H1 (cell line): ENCODE measurements around the gene ZNF595. TPM values are rescaled to one million over a fixed set of nuclear protein-coding genes. Genes with fewer than 3 reads are reported as not detected.

Experiments
- CTCF ChIA-PET: fragments of 300-600 bp; sonication (Branson Sonifier 250); formaldehyde crosslinking; loops from one replicate; lab custom pipeline; 2021; ENCODE audit not compliant: partially characterized antibody; lab: Charles Lee
- POLR2A ChIA-PET: fragments of 300-600 bp; sonication (Branson Sonifier 250); formaldehyde crosslinking; loops from one replicate; lab custom pipeline; 2021; ENCODE audit warnings: inconsistent platforms; ENCODE audit not compliant: partially characterized antibody; lab: Charles Lee
- DNase-seq, 2 experiments: peaks; one replicate each; pipeline versions ENCODE4 v3.0.0 to v3.0.0-alpha.2; 2010 to 2022; ENCODE audit warnings: low spot score in 2 of 2, low read depth in 1 of 2, mixed read lengths in 1 of 2
- FAIRE-seq: peaks from 2 replicates; lab custom pipeline; 2011; peaks lifted over from hg19 to GRCh38; lab: Jason Lieb, UNC
- H2AFZ ChIP-seq: 2 replicates; pipeline ENCODE4 v1.8.1; 2012; ENCODE audit warnings: low read length, inconsistent platforms
- H2AK5ac ChIP-seq: 2 replicates; pipeline ENCODE4 v1.6.1; 2013; ENCODE audit warnings: low read depth, low read length
- H2BK120ac ChIP-seq: replicated peaks from 2 replicates; pipeline ENCODE3; 2013; ENCODE audit warnings: low read depth, low read length, inconsistent platforms
- H2BK12ac ChIP-seq: 2 replicates; pipeline ENCODE4 v1.6.1; 2013; ENCODE audit warnings: low read depth, low read length
- H2BK15ac ChIP-seq: 2 replicates; pipeline ENCODE4 v1.6.1; 2013; ENCODE audit warnings: low read length
- H2BK20ac ChIP-seq: 2 replicates; pipeline ENCODE4 v1.6.1; 2013; ENCODE audit warnings: low read length
- H2BK5ac ChIP-seq: 2 replicates; pipeline ENCODE4 v1.6.1; 2013; ENCODE audit warnings: low read depth, low read length
- H3K14ac ChIP-seq: 2 replicates; pipeline ENCODE4 v1.6.1; 2013; ENCODE audit warnings: inconsistent platforms; ENCODE audit not compliant: insufficient read length
- H3K18ac ChIP-seq: 2 replicates; pipeline ENCODE4 v1.6.1; 2013; ENCODE audit warnings: low read length; ENCODE audit errors: extremely low read depth
- H3K23ac ChIP-seq: 2 replicates; pipeline ENCODE4 v1.6.1; 2013; ENCODE audit warnings: inconsistent platforms; ENCODE audit not compliant: insufficient read length
- H3K23me2 ChIP-seq: 2 replicates; pipeline ENCODE4 v1.6.1; 2013; ENCODE audit warnings: low read depth, low read length
- H3K27ac ChIP-seq: 2 replicates; pipeline ENCODE4 v1.6.1; 2011; ENCODE audit warnings: low read depth, low read length, inconsistent platforms
- H3K27me3 ChIP-seq, 4 experiments: replicated peaks in 1 of 4; 1 replicate in 1 of 4; 2 replicates in 3 of 4; pipeline versions ENCODE4 v1.6.1 to v1.8.1; 2011 to 2013; ENCODE audit warnings: low read length in 3 of 4, mild to moderate bottlenecking in 3 of 4, inconsistent platforms in 2 of 4, mixed read lengths in 2 of 4, moderate library complexity in 1 of 4; ENCODE audit not compliant: control insufficient read depth in 3 of 4, insufficient read depth in 3 of 4; ENCODE audit errors: extremely low read depth in 1 of 4
- H3K36me3 ChIP-seq, 4 experiments: 2 replicates each; pipeline versions ENCODE4 v1.6.1 to v1.8.1; 2011 to 2013; ENCODE audit warnings: mild to moderate bottlenecking in 4 of 4, low read length in 3 of 4, moderate library complexity in 2 of 4, control low read depth in 1 of 4, inconsistent platforms in 1 of 4; ENCODE audit not compliant: insufficient read depth in 4 of 4, control insufficient read depth in 2 of 4
- H3K4ac ChIP-seq: replicated peaks from 2 replicates; pipeline ENCODE3; 2013; ENCODE audit warnings: low read length, low read depth, mixed read lengths, inconsistent platforms; ENCODE audit not compliant: insufficient read length
- H3K4me1 ChIP-seq, 4 experiments: replicated peaks in 1 of 4; 1 replicate in 1 of 4; 2 replicates in 3 of 4; pipeline versions ENCODE4 v1.6.1 to v1.8.1; 2011 to 2013; ENCODE audit warnings: low read length in 3 of 4, inconsistent platforms in 2 of 4, mixed read lengths in 1 of 4; ENCODE audit not compliant: insufficient read depth in 4 of 4, control insufficient read depth in 3 of 4
- H3K4me2 ChIP-seq, 2 experiments: 2 replicates each; pipeline versions ENCODE4 v1.6.1 to v1.8.1; 2011 to 2013; ENCODE audit warnings: low read depth in 2 of 2, low read length in 2 of 2, control low read depth in 1 of 2, inconsistent platforms in 1 of 2, mild to moderate bottlenecking in 1 of 2; ENCODE audit not compliant: insufficient read depth in 1 of 2
- H3K4me3 ChIP-seq, 4 experiments: fragments of 200-600, 300-600 bp in 1 of 4; sonication (generic), shearing (Covaris generic), sonication (Bioruptor Twin) in 1 of 4; 2 replicates each; pipeline versions ENCODE4 v1.5.1 to v1.8.1; 2011 to 2016; ENCODE audit warnings: low read length in 4 of 4, low read depth in 3 of 4, control low read depth in 2 of 4, inconsistent platforms in 2 of 4, mild to moderate bottlenecking in 2 of 4, mixed read lengths in 1 of 4, moderate library complexity in 1 of 4; ENCODE audit not compliant: insufficient read depth in 2 of 4; ENCODE audit errors: extremely low read depth in 1 of 4
- H3K56ac ChIP-seq: replicated peaks from 2 replicates; pipeline ENCODE3; 2013; ENCODE audit warnings: low read depth, mild to moderate bottlenecking, mixed read lengths, low read length, inconsistent platforms; ENCODE audit not compliant: insufficient read length
- H3K79me1 ChIP-seq: 2 replicates; pipeline ENCODE4 v1.6.1; 2013; ENCODE audit warnings: low read depth, low read length, control low read depth
- H3K79me2 ChIP-seq, 2 experiments: 2 replicates each; pipeline versions ENCODE4 v1.6.1 to v1.8.1; 2012 to 2013; ENCODE audit warnings: low read length in 2 of 2, mild to moderate bottlenecking in 2 of 2, inconsistent platforms in 1 of 2; ENCODE audit not compliant: insufficient read depth in 2 of 2, control insufficient read depth in 1 of 2
- H3K9ac ChIP-seq, 4 experiments: replicated peaks in 1 of 4; 1 replicate in 1 of 4; 2 replicates in 3 of 4; pipeline versions ENCODE4 v1.6.1 to v1.8.1; 2011 to 2013; ENCODE audit warnings: low read depth in 3 of 4, low read length in 3 of 4, control low read depth in 2 of 4, mild to moderate bottlenecking in 2 of 4, moderate library complexity in 2 of 4, inconsistent platforms in 1 of 4; ENCODE audit errors: extremely low read depth in 1 of 4
- H3K9me3 ChIP-seq, 2 experiments: 2 replicates each; pipeline versions ENCODE4 v1.6.1 to v1.8.1; 2012 to 2013; ENCODE audit warnings: mild to moderate bottlenecking in 2 of 2, moderate library complexity in 2 of 2, control low read depth in 1 of 2, inconsistent platforms in 1 of 2, low read depth in 1 of 2, low read length in 1 of 2, mixed read lengths in 1 of 2; ENCODE audit not compliant: insufficient read depth in 2 of 2
- H4K20me1 ChIP-seq, 2 experiments: replicated peaks in 1 of 2; 2 replicates each; pipeline versions ENCODE3 to v1.8.1; 2011 to 2013; ENCODE audit warnings: inconsistent platforms in 2 of 2, low read length in 2 of 2, mild to moderate bottlenecking in 1 of 2; ENCODE audit not compliant: insufficient read depth in 2 of 2, control insufficient read depth in 1 of 2
- H4K5ac ChIP-seq: 2 replicates; pipeline ENCODE4 v1.6.1; 2013; ENCODE audit warnings: low read length, low read depth, mixed read lengths, inconsistent platforms; ENCODE audit not compliant: insufficient read length
- H4K8ac ChIP-seq: 2 replicates; pipeline ENCODE4 v1.8.0; 2013; ENCODE audit warnings: mild to moderate bottlenecking, moderate library complexity, low read length, inconsistent platforms; ENCODE audit not compliant: insufficient read depth; ENCODE audit errors: extremely low read depth
- H4K91ac ChIP-seq: replicated peaks from 2 replicates; pipeline ENCODE3; 2013; ENCODE audit warnings: low read length, mixed read lengths, inconsistent platforms; ENCODE audit not compliant: insufficient read length
- CBX5 ChIP-seq: fragments of 300-800, 300-1000 bp; sonication (generic); IDR thresholded peaks from 2 replicates; pipeline ENCODE4 v1.7.1; 2016; ENCODE audit warnings: antibody characterized with exemption, low read length, low read depth
- CTCF ChIP-seq, 3 experiments: IDR thresholded peaks; 1 replicate in 2 of 3; 2 replicates in 1 of 3; pipeline versions ENCODE4 v1.5.1 to v1.6.1; 2011; ENCODE audit warnings: low read length in 3 of 3, mild to moderate bottlenecking in 3 of 3, inconsistent platforms in 2 of 3, low read depth in 1 of 3, moderate library complexity in 1 of 3; ENCODE audit not compliant: insufficient read depth in 1 of 3; ENCODE audit errors: control extremely low read depth in 1 of 3
- E2F6 ChIP-seq: IDR thresholded peaks from 2 replicates; pipeline ENCODE4 v1.6.1; 2012; ENCODE audit warnings: inconsistent platforms
- HDAC6 ChIP-seq: IDR thresholded peaks from one replicate; pipeline ENCODE4 v1.7.1; 2012; ENCODE audit warnings: low read depth, mild to moderate bottlenecking, inconsistent platforms, low read length, moderate library complexity
- MAFK ChIP-seq: IDR thresholded peaks from 2 replicates; pipeline ENCODE4 v1.6.1; 2012; ENCODE audit warnings: low read depth, mild to moderate bottlenecking, improper control_type of control experiment, low read length
- PHF8 ChIP-seq: fragments of 200-600 bp; sonication (generic); conservative IDR thresholded peaks from 2 replicates; pipeline ENCODE4 v1.7.1; 2012; ENCODE audit warnings: low read depth, mild to moderate bottlenecking, inconsistent platforms, low read length, moderate library complexity
- POLR2A ChIP-seq, 2 experiments: IDR thresholded peaks; 1 replicate in 1 of 2; 2 replicates in 1 of 2; pipeline ENCODE4 v1.6.1; 2011; ENCODE audit warnings: low read depth in 2 of 2, low read length in 2 of 2, mild to moderate bottlenecking in 2 of 2; ENCODE audit errors: control extremely low read depth in 1 of 2
- RBBP5 ChIP-seq: IDR thresholded peaks from 2 replicates; pipeline ENCODE4 v1.7.1; 2012; ENCODE audit warnings: low read depth, mild to moderate bottlenecking, inconsistent platforms, low read length, moderate library complexity, borderline replicate concordance
- SUZ12 ChIP-seq: fragments of 200-600 bp; sonication (generic); IDR thresholded peaks from 2 replicates; pipeline ENCODE4 v1.6.1; 2012; ENCODE audit warnings: mild to moderate bottlenecking, inconsistent platforms, low read length, moderate library complexity, mixed read lengths
- TAF7 ChIP-seq: optimal IDR thresholded peaks from 2 replicates; pipeline ENCODE3; 2011; ENCODE audit warnings: low read depth, mild to moderate bottlenecking, inconsistent platforms, low read length, moderate library complexity, borderline replicate concordance
- WGBS, 2 experiments: shearing (Covaris generic) in 1 of 2; methylation state at CpG; one replicate each; pipeline versions ENCODE4 v1.1.6 to v1.1.7; 2013 to 2015; ENCODE audit warnings: low lambda C conversion rate in 2 of 2, mixed read lengths in 2 of 2, inconsistent platforms in 1 of 2, low coverage in 1 of 2, missing lambda C conversion rate in 1 of 2; ENCODE audit not compliant: insufficient replicate concordance in 2 of 2, insufficient coverage in 1 of 2, insufficient read length in 1 of 2; ENCODE audit errors: extremely low coverage in 1 of 2, missing lambda C conversion rate in 1 of 2; 5-methylcytosine and 5-hydroxymethylcytosine counted together
- polyA plus RNA-seq, 7 experiments: library from polyadenylated mRNA; depleted of rRNA in 3 of 7; stranded (reverse) in 5 of 7; unstranded in 2 of 7; fragments of >200 nt in 5 of 7; fragments of 200-250 nt in 2 of 7; gene quantifications; 1 replicate in 5 of 7; 2 replicates in 1 of 7; 4 replicates in 1 of 7; pipeline versions ENCODE4 v1.2.1 to v1.2.3, GENCODE V29; 2011 to 2013; ENCODE audit warnings: missing spikeins in 2 of 7, mixed read lengths in 2 of 7
- total RNA-seq: library from RNA; stranded (reverse); fragmentation: NEBNext Ultra II Directional; extraction: Animal tissue kit (Norgen Biotek cat#: 25700); gene quantifications from 2 replicates; pipeline ENCODE4 v1.2.1, GENCODE V29; 2021

ZNF595 gene
- total and polyA plus RNA-seq, 2 of the 8 experiments (the other 6 are each of a cell fraction or from before 2014, with no cell fraction given) = 3.3 to 22.5 TPM

GRCh38 chr4:99863-100262, 46.7 kb downstream of the ZNF595 start:
- Histone ChIP-seq H3K56ac (no peak overlapping the region), H4K5ac (no peak overlapping the region), H3K79me1 (no peaks in the 10 kb centered on the region), H3K23ac (no peak overlapping the region), H3K4me2 (no peak overlapping the region), H3K14ac (no peak overlapping the region), H2BK120ac (no peak overlapping the region), H3K4me1 (0 out of 7 replicates have a peak, but pooled peaks cover 0 to 2% (median 0%) of the 10 kb centered on the region in 4 experiments), H3K4me3 (no peak overlapping the region), H3K36me3 (no peaks in the 10 kb centered on the region), H2BK5ac (no peak overlapping the region), H2BK12ac (no peak overlapping the region), H3K79me2 (no peaks in the 10 kb centered on the region), H4K91ac (no peak overlapping the region), H2BK15ac (no peak overlapping the region), H3K27ac (no peak overlapping the region), H3K18ac (no peak overlapping the region), H2BK20ac (no peak overlapping the region), H3K9me3 (peaks cover 44 to 51% of the 10 kb centered on the region in 2 experiments), H3K9ac (no peak overlapping the region), H2AFZ (no peak overlapping the region), H3K27me3 (peaks cover 0 to 2% (median 0%) of the 10 kb centered on the region in 4 experiments; a peak in 1 of 7 replicates), H3K4ac (no peak overlapping the region), H4K8ac (no peak overlapping the region), H4K20me1 (no peaks in the 10 kb centered on the region), H3K23me2 (no peaks in the 10 kb centered on the region), H2AK5ac (no peak overlapping the region)
- CTCF ChIA-PET = no interaction called here
- DNase-seq (no peak), FAIRE-seq (no peak)
- POLR2A ChIA-PET = interaction anchor here (0.9 to 3.8 kb wide), 3 partner anchors 10 to 153 kb away, joined by 3 to 11 read pairs (median 5); partner anchors contain the start of gene ZNF718
- 79% methylated on average over 5 of the region's 5 CpGs; no CpG with 5 or more reads in 1 of the 2 experiments for WGBS, 2 experiments
- no peak for TF ChIP-seq POLR2A (IDR thresholded peaks at IDR 0.05; ENCODE audit: control extremely low read depth in 1 of 2, low read depth in 2 of 2, low read length in 2 of 2)
- no peak for TF ChIP-seq E2F6
- no peak for TF ChIP-seq RBBP5
- no peak for TF ChIP-seq SUZ12
- TF ChIP-seq PHF8 = no peak
- no peak for TF ChIP-seq MAFK
- no peak for TF ChIP-seq TAF7
- TF ChIP-seq CBX5 = no peak
- no peak for TF ChIP-seq CTCF (IDR thresholded peaks at IDR 0.05; ENCODE audit: control extremely low read depth in 1 of 3, insufficient read depth in 1 of 3, low read depth in 1 of 3, low read length in 3 of 3)
- TF ChIP-seq HDAC6 = no peak
